ENCODE results near the gene CCNDBP1. TPM values are rescaled to one million over a fixed set of nuclear protein-coding genes. Genes with fewer than 3 reads are reported as not detected.

CCNDBP1 gene
- total and polyA plus RNA-seq, 2 of the 8 experiments (the other 6 are each of a cell fraction or from before 2014, with no cell fraction given), result 23.4 to 29.0 TPM

DNA sequence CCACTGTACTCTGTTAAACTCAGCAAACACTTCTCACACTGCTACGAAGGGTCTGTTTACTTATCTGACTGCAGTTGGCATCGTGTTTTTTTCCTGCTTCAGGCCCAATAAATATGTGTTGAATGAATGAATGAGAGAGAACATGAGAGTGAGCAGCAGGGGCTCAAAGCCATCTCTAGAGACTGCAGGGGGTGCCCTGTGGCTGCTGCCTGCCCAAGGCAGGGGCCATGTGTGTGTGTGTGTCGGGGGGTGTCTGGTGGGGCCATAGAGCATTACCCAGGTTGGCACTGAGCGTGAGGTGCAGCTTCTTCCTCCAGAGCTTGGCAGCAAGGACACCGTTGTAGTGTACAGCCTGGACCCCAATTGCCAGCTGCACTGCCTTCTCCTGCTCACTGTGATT lies 20.9 kb downstream of the CCNDBP1 start:
- H4K8ac ChIP-seq (ENCODE audit: extremely low read depth, insufficient read depth, low read length), result no peak overlapping the region
- H2BK15ac ChIP-seq (ENCODE audit: low read length), result no peak overlapping the region
- DNase-seq (ENCODE audit: low read depth in 1 of 2, low spot score in 2 of 2) (no peak), FAIRE-seq (no peak)
- H3K4ac ChIP-seq (replicated peaks; ENCODE audit: insufficient read length, low read depth, low read length), result no peak overlapping the region
- no peak overlapping the region for H2AK5ac ChIP-seq (ENCODE audit: low read depth, low read length)
- H3K79me2 ChIP-seq (ENCODE audit: control insufficient read depth in 1 of 2, insufficient read depth in 2 of 2, low read length in 2 of 2), result no peaks in the 10 kb centered on the region
- H3K9ac ChIP-seq (replicated peaks in 1 of 4; ENCODE audit: extremely low read depth in 1 of 4, low read depth in 3 of 4, low read length in 3 of 4), result no peak overlapping the region
- 81% methylated on average over 4 of the region's 5 CpGs; no CpG with 5 or more reads in 1 of the 2 experiments for WGBS, 2 experiments (ENCODE audit: extremely low coverage in 1 of 2, insufficient coverage in 1 of 2, insufficient read length in 1 of 2, insufficient replicate concordance in 2 of 2, low coverage in 1 of 2, low lambda C conversion rate in 2 of 2, missing lambda C conversion rate in 1 of 2)
- peaks cover 0 to 3% (median 0%) of the 10 kb centered on the region in 4 experiments; a peak in 1 of 7 replicates for H3K4me1 ChIP-seq (replicated peaks in 1 of 4; ENCODE audit: control insufficient read depth in 3 of 4, insufficient read depth in 4 of 4, low read length in 3 of 4)
- no peak overlapping the region for H3K27ac ChIP-seq (ENCODE audit: low read depth, low read length)
- H3K27me3 ChIP-seq (replicated peaks in 1 of 4; ENCODE audit: control insufficient read depth in 3 of 4, extremely low read depth in 1 of 4, insufficient read depth in 3 of 4, low read length in 3 of 4), result no peaks in the 10 kb centered on the region
- no peak overlapping the region for H4K91ac ChIP-seq (replicated peaks; ENCODE audit: insufficient read length, low read length)
- H3K23ac ChIP-seq (ENCODE audit: insufficient read length), result no peak overlapping the region
- H3K23me2 ChIP-seq (ENCODE audit: low read depth, low read length), result no peaks in the 10 kb centered on the region
- H3K79me1 ChIP-seq (ENCODE audit: low read depth, low read length), result no peaks in the 10 kb centered on the region
- H3K14ac ChIP-seq (ENCODE audit: insufficient read length), result no peak overlapping the region
- no peak overlapping the region for H2BK20ac ChIP-seq (ENCODE audit: low read length)
- H4K20me1 ChIP-seq (replicated peaks in 1 of 2; ENCODE audit: control insufficient read depth in 1 of 2, insufficient read depth in 2 of 2, low read length in 2 of 2), result no peaks in the 10 kb centered on the region
- ChIA-PET POLR2A (ENCODE audit: partially characterized antibody) (no interaction called here), CTCF (ENCODE audit: partially characterized antibody) (interaction anchor here (1.0 to 9.6 kb wide), 7 partner anchors 8 to 89 kb away, joined by 3 to 109 read pairs (median 13); no protein-coding TSS in a partner anchor)
- H3K56ac ChIP-seq (replicated peaks; ENCODE audit: insufficient read length, low read depth, low read length), result no peak overlapping the region
- H2BK5ac ChIP-seq (ENCODE audit: low read depth, low read length), result no peak overlapping the region
- H2BK120ac ChIP-seq (replicated peaks; ENCODE audit: low read depth, low read length), result no peak overlapping the region
- no peak overlapping the region for H3K18ac ChIP-seq (ENCODE audit: extremely low read depth, low read length)
- H3K4me2 ChIP-seq (ENCODE audit: insufficient read depth in 1 of 2, low read depth in 2 of 2, low read length in 2 of 2), result no peak overlapping the region
- no peak overlapping the region for H2AFZ ChIP-seq (ENCODE audit: low read length)
- H3K36me3 ChIP-seq (ENCODE audit: control insufficient read depth in 2 of 4, insufficient read depth in 4 of 4, low read length in 3 of 4), result no peaks in the 10 kb centered on the region
- H3K4me3 ChIP-seq (ENCODE audit: extremely low read depth in 1 of 4, insufficient read depth in 2 of 4, low read depth in 3 of 4, low read length in 4 of 4), result no peak overlapping the region
- no peaks in the 10 kb centered on the region for H3K9me3 ChIP-seq (ENCODE audit: insufficient read depth in 2 of 2, low read depth in 1 of 2, low read length in 1 of 2)
- no peak overlapping the region for H2BK12ac ChIP-seq (ENCODE audit: low read depth, low read length)
- TF ChIP-seq BCL11A (IDR thresholded peaks at IDR 0.05; ENCODE audit: low read depth in 2 of 2, low read length in 2 of 2) (no peak), RFX5 (IDR thresholded peaks at IDR 0.05; ENCODE audit: borderline replicate concordance, low read depth, low read length) (no peak)
- TF ChIP-seq, protein P1, sequence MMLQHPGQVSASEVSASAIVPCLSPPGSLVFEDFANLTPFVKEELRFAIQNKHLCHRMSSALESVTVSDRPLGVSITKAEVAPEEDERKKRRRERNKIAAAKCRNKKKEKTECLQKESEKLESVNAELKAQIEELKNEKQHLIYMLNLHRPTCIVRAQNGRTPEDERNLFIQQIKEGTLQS (IDR thresholded peaks at IDR 0.05; ENCODE audit: insufficient read depth, low read depth, low read length), result no peak
- no peak overlapping the region for H4K5ac ChIP-seq (ENCODE audit: insufficient read length, low read depth, low read length)

Data from H1 (cell line).